Liver (tissue), 3 donors: ENCODE results near the gene NPIPB4.
"Not testable (repeated sequence)": the region's sequence is repeated elsewhere in the genome, so short reads cannot be mapped to it uniquely, and the experiment has no call there.

Experiments
- CTCF ChIP-seq: fragments of 150-350 bp; IDR thresholded peaks from 2 replicates; pipeline ENCODE4 v1.5.1; 2017; ENCODE audit warnings: improper control_type of control experiment, low read depth, low read length; ENCODE audit not compliant: missing input control
- GABPA ChIP-seq, 2 donors: IDR thresholded peaks in 1 of 2; conservative IDR thresholded peaks in 1 of 2; 2 replicates each; pipeline ENCODE4 v1.6.1; 2016; ENCODE audit warnings: antibody characterized with exemption in 2 of 2, mild to moderate bottlenecking in 1 of 2, moderate library complexity in 1 of 2
- HNF4G ChIP-seq: IDR thresholded peaks from 2 replicates; pipeline ENCODE4 v1.6.1; 2016; ENCODE audit warnings: antibody characterized with exemption
- RAD21 ChIP-seq, 2 donors: IDR thresholded peaks; 2 replicates each; pipeline ENCODE4 v1.6.1; 2016; ENCODE audit warnings: antibody characterized with exemption in 2 of 2, mild to moderate bottlenecking in 2 of 2
- RXRA ChIP-seq, 2 donors: IDR thresholded peaks; 2 replicates each; pipeline ENCODE4 v1.6.1; 2017 to 2018; ENCODE audit warnings: antibody characterized with exemption in 2 of 2, mild to moderate bottlenecking in 1 of 2
- SP1 ChIP-seq: IDR thresholded peaks from 2 replicates; pipeline ENCODE4 v1.6.1; 2018; ENCODE audit warnings: antibody characterized with exemption, mild to moderate bottlenecking
- TF ChIP-seq, protein P1 (sequence below): IDR thresholded peaks from 2 replicates; pipeline ENCODE4 v1.6.1; 2016; ENCODE audit warnings: antibody characterized with exemption
- donor health status: healthy.
- donor health status: healthy.

- TF ChIP-seq RAD21 (IDR thresholded peaks at IDR 0.05); RXRA (IDR thresholded peaks at IDR 0.05); CTCF; SP1; GABPA (IDR thresholded peaks at IDR 0.05 in 1 of 2, conservative IDR thresholded peaks at IDR 0.05 in 1 of 2); HNF4G: not testable (repeated sequence)
- TF ChIP-seq, protein P1, sequence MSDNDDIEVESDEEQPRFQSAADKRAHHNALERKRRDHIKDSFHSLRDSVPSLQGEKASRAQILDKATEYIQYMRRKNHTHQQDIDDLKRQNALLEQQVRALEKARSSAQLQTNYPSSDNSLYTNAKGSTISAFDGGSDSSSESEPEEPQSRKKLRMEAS: not testable (repeated sequence)
Measured at GRCh38 chr16:21837186-21837585, 20.4 kb downstream of the NPIPB4 start.
